22Rv1 (cell line): ENCODE results near the gene ABCG8.
A peak's percentile ranks its signal among the peaks of the same experiment; 100 is the strongest.

Experiments used
- H3K27ac ChIP-seq: fragments of 450-650 bp; 2 replicates; pipeline ENCODE4 v1.5.1; 2017
- ZFX ChIP-seq: fragments of 450-650 bp; IDR thresholded peaks from 2 replicates; pipeline ENCODE4 v1.6.1; 2017; ENCODE audit warnings: antibody characterized with exemption, borderline replicate concordance
- TF ChIP-seq, protein P1 (sequence below): fragments of 450-650 bp; IDR thresholded peaks from 2 replicates; pipeline ENCODE4 v1.5.1; 2017; ENCODE audit warnings: mild to moderate bottlenecking

The ABCG8 gene

DNA sequence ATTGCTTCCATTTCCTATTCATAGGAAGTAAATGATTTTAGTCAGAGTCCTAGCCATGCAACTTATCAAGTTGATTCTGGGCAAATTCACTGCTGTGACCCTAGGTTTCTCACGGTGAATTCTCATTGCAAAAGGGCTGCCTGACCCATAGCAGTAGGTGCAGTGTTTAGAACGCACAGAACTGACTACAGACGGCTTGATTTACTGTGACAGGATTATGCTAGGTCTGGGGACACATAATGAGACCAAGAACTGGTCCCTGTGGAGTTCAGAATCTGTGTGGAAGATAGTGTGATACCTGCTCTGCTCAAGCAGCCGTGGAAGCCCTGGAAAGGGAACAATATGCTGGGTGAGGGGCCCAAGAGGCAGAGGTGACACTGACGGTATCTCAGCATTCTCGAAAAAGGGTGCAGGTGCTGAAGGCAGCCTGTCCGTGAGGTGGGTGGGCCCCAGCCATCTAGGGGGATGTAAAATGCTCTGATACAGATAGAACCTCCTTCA, 46.4 kb downstream of the ABCG8 start:
- TF ChIP-seq ZFX: no peak
- TF ChIP-seq, protein P1, sequence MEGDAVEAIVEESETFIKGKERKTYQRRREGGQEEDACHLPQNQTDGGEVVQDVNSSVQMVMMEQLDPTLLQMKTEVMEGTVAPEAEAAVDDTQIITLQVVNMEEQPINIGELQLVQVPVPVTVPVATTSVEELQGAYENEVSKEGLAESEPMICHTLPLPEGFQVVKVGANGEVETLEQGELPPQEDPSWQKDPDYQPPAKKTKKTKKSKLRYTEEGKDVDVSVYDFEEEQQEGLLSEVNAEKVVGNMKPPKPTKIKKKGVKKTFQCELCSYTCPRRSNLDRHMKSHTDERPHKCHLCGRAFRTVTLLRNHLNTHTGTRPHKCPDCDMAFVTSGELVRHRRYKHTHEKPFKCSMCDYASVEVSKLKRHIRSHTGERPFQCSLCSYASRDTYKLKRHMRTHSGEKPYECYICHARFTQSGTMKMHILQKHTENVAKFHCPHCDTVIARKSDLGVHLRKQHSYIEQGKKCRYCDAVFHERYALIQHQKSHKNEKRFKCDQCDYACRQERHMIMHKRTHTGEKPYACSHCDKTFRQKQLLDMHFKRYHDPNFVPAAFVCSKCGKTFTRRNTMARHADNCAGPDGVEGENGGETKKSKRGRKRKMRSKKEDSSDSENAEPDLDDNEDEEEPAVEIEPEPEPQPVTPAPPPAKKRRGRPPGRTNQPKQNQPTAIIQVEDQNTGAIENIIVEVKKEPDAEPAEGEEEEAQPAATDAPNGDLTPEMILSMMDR: no peak
- H3K27ac ChIP-seq: 0 out of 2 replicates have a peak overlapping the region, but pooled peaks have one; percentile 3

DNA sequence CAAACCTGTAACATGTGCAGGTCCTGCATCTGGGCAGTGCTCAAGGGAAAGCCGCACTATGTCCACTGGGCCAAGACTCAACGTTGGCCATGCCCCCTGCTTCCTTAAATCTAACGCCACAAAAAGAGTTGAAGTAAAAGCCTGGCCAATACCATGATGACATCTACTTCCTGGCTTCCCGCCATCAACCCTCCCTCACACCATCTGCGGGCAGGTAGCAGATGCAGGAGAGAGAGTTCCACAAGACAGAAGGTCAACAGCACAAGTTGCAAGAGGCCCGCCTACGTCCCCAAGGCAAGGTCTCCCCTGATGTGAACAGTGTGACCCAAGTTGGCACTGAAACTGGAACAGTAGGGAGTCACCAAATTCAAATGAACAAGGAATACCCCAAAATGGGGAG, 48.4 kb downstream of the ABCG8 start:
- H3K27ac ChIP-seq: no peak overlapping the region
- TF ChIP-seq, protein P1: no peak
- no peak for TF ChIP-seq ZFX

DNA sequence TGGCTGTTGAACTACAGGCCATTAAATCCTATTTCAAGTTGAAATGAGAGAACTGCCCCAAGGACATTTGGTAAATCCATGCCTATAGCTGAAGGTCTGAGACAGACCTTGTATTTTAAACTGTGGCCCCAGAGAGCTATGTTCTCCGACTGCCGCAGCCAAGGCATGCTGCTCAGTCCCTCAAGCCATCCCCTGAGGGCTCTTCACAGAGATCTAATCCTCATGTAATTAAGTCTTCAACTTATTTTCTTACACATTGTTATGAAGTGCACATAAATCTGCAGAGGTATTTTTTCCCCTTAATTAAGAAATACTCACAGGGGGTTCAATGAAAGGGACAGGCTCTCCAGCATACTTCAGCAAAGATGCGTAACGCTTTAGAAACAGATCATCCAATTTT, 50.6 kb downstream of the ABCG8 start:
- TF ChIP-seq, protein P1: no peak
- TF ChIP-seq ZFX: no peak

DNA sequence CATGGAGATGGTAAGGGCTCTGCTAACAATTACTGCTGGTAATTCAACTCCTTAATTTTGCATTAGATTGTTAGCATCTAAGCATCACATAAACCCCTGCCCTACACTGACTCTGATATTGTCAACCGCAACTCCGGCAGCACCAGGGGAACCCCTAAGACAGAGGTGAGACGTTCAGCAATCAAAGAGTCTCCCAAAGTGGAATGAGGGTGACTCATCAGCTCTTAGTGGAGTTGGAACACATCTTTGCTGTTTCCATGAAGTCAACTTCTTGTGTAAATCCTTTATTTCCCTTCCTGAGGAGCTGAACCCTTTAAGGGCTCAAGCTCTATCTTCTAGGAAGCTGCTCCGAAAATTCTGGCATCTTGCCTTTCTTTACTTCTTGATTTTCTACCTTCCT, 52.1 kb downstream of the ABCG8 start:
- no peak overlapping the region for H3K27ac ChIP-seq
- no peak for TF ChIP-seq ZFX
- TF ChIP-seq, protein P1: no peak

More for the DNA sequence above, 50.6 kb downstream of the ABCG8 start:
- H3K27ac ChIP-seq: no peak overlapping the region

DNA sequence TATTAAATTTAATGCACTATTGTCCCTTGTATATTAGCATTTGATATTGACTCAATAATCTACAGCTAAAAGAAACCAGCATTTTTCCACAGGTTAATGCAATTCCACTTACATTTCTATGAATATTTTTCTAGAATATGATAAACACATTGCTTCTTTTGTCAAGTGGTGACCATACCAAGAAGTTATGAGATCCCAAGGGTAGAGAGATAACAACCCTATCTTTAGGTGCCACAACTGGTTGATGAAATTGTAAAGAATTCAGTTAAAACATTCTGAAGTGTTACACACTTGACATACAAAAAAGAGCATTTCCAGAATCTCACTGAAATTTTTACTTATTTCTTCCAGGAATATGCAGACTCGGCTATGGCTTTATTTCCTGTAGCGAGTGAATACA, 56.0 kb downstream of the ABCG8 start:
- no peak overlapping the region for H3K27ac ChIP-seq
- TF ChIP-seq, protein P1: no peak
- no peak for TF ChIP-seq ZFX

DNA sequence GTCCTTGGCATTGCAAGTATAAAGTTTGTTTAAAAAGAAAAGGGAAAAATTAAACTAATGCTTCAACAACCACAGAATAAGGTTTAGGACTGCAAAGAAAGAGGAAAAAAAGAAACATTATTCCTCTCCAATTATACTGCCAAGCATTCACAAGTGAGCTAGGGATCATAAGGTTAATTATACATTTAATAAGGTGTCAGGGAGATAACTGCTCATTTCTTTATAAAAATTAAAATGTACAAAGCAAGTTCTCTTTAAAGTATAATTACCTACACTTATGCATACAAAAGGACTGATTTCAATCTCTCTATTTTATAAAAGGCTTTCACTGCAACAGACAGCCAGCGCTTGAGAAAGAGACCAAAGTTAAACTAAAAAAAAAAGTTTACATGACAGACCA, 58.1 kb downstream of the ABCG8 start:
- TF ChIP-seq ZFX: no peak
- TF ChIP-seq, protein P1: no peak
- H3K27ac ChIP-seq: no peak overlapping the region

DNA sequence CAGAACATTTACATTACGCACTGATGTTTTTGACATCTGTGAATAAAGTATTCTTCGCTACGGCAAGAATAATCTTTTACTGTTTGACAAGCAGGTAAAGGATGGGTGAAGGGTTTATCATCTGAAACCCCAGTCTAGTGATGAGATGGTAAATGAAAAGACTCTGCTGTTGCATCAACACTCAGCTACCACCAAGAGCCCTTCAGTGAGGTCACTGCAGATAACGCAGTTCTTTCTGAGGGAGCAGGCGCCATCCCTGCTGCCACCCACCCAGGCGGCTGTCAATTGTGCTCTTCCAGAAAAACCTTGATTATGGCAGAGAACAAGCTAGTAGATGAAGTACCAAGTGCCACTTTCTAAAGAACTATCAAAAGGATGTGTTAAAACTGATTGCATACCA, 58.7 kb downstream of the ABCG8 start:
- H3K27ac ChIP-seq: peak overlapping the region; percentile 61
- TF ChIP-seq, protein P1: no peak
- no peak for TF ChIP-seq ZFX
